Esophagus muscularis mucosa (tissue), 4 donors: ENCODE results near the gene ADCY1.

ENCODE experiments used
- CTCF ChIP-seq, 3 experiments: fragments of 200-600 bp in 2 of 3; fragments of 450-650 bp in 1 of 3; sonication (generic) in 2 of 3; IDR thresholded peaks; one replicate each; pipeline ENCODE4 v1.5.1; 2017 to 2019; ENCODE audit warnings: antibody characterized with exemption in 3 of 3, mild to moderate bottlenecking in 2 of 3, moderate library complexity in 1 of 3
- EP300 ChIP-seq: sonication (generic); formaldehyde crosslinking; IDR thresholded peaks from one replicate; pipeline ENCODE4 v1.6.1; 2017; ENCODE audit warnings: antibody characterized with exemption
- POLR2AphosphoS5 ChIP-seq, 2 donors: sonication (generic); formaldehyde crosslinking; IDR thresholded peaks; one replicate each; pipeline ENCODE4 v1.6.1; 2017; ENCODE audit warnings: antibody characterized with exemption in 2 of 2

- TF ChIP-seq CTCF (IDR thresholded peaks at IDR 0.05) (no peak), POLR2AphosphoS5 (IDR thresholded peaks at IDR 0.05) (no peak), EP300 (no peak)
Measured at GRCh38 chr7:45564485-45564884, 9.7 kb upstream of the ADCY1 start.
